Transverse colon (tissue), 4 donors: ENCODE measurements around the gene FOSB. TPM values are rescaled to one million over a fixed set of nuclear protein-coding genes. Genes with fewer than 3 reads are reported as not detected.

Source experiments
- DNase-seq: peaks from one replicate; pipeline ENCODE4 v3.0.0-alpha.2; 2019
- H3K27ac ChIP-seq, 4 donors: fragments of 200-600 bp; sonication (generic); 2 replicates each; pipeline ENCODE4 v1.5.1; 2016 to 2018; ENCODE audit warnings: inconsistent platforms in 4 of 4
- H3K27me3 ChIP-seq: fragments of 200-600 bp; sonication (generic); 2 replicates; pipeline ENCODE4 v1.5.1; 2017; ENCODE audit warnings: inconsistent platforms
- H3K36me3 ChIP-seq, 4 donors: fragments of 200-600 bp; sonication (generic); 2 replicates each; pipeline ENCODE4 v1.5.1; 2017 to 2019; ENCODE audit warnings: inconsistent platforms in 4 of 4
- H3K4me1 ChIP-seq, 4 donors: fragments of 200-600 bp; sonication (generic); 2 replicates each; pipeline ENCODE4 v1.5.1; 2017 to 2020; ENCODE audit warnings: inconsistent platforms in 4 of 4
- H3K4me3 ChIP-seq, 4 donors: fragments of 200-600 bp; sonication (generic); 1 replicate in 1 of 4; 2 replicates in 3 of 4; pipeline versions ENCODE4 v1.5.1 to v1.6.1; 2017 to 2019; ENCODE audit warnings: inconsistent platforms in 4 of 4
- H3K9me3 ChIP-seq, 2 donors: fragments of 200-600 bp; sonication (generic); 2 replicates each; pipeline ENCODE4 v1.5.1; 2017 to 2019; ENCODE audit warnings: inconsistent platforms in 2 of 2
- EP300 ChIP-seq: sonication (generic); formaldehyde crosslinking; IDR thresholded peaks from one replicate; pipeline ENCODE4 v1.6.1; 2017; ENCODE audit warnings: antibody characterized with exemption, low read depth
- POLR2A ChIP-seq: fragments of 450-650 bp; IDR thresholded peaks from one replicate; pipeline ENCODE4 v1.6.1; 2016; ENCODE audit warnings: antibody characterized with exemption, mild to moderate bottlenecking, moderate library complexity
- POLR2AphosphoS5 ChIP-seq, 3 donors: sonication (generic); formaldehyde crosslinking; IDR thresholded peaks; one replicate each; pipeline ENCODE4 v1.6.1; 2016; ENCODE audit warnings: antibody characterized with exemption in 3 of 3
- WGBS, 2 donors: methylation state at CpG; one replicate each; pipeline ENCODE4 v1.1.5; 2018; ENCODE audit warnings: low coverage in 1 of 2; 5-methylcytosine and 5-hydroxymethylcytosine counted together
- in situ Hi-C, 4 donors: fragments of 200-750 bp; cut with MboI; loops; one replicate each; pipeline versions ENCODE4 v1.15.0 to v1.15.1; 2017; ENCODE audit warnings: low sequenced_read_pairs in 3 of 4, low pct_ligation_motif_present in 1 of 4, low pct_unique_long_range_greater_than_20kb in 1 of 4
- intact Hi-C: fragments of 100-400 bp; cut with DNase I; formaldehyde crosslinking; loops from one replicate; pipeline ENCODE4 v1.15.1; 2023; ENCODE audit warnings: low total_unique reads
- total RNA-seq, 4 donors: library from RNA; depleted of rRNA; stranded (reverse); fragments of >200 nt; gene quantifications; one replicate each; pipeline ENCODE4 v1.1.0, GENCODE V29; 2016
- TF ChIP-seq, protein P1 (sequence below), 5 experiments: fragments of 200-600 bp in 3 of 5; fragments of 450-650 bp in 2 of 5; sonication (generic) in 3 of 5; IDR thresholded peaks; 1 replicate in 2 of 5; 2 replicates in 3 of 5; pipeline ENCODE4 v1.5.1; 2016 to 2017; ENCODE audit warnings: antibody characterized with exemption in 5 of 5, inconsistent platforms in 3 of 5, mild to moderate bottlenecking in 2 of 5, moderate library complexity in 1 of 5

Gene FOSB
- total RNA-seq, 4 donors from 2014 or later, result 14.5 to 64.7 (median 25.6) TPM

DNA sequence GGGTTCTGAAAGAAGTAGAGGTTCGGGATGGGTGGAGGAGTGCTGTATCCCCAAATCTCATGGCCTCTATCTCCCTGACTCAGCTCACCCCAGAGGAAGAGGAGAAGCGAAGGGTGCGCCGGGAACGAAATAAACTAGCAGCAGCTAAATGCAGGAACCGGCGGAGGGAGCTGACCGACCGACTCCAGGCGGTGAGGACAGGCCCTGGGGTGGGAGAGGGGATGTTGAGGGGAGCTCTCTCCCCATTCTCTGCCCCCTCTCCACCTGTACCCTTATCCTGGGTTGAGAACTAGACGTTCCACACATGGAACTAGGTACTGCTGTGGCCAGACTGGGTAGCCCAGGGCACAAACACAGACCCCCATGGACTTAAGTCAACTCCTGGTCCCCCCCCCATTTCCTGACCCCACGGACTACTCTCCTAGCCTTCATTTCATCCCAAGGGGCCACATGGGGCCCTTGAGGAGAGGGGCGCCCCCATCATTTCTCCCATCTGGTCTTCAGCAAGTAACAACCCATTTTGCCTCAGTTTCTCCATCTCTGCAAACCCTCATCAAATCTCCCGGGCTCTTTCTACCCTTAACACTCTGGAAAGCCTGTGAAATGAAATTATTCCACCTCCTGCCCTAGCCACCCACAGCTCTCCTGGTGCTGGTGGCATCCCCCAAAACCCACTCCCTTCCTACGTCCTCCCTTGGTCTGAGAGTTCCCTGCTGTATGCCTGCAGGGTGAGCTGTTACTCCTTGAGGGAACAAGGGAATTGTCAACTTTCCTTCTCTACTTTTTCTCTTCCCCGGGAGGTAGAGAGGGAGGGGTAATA lies 3.5 kb downstream of the FOSB start:
- H3K9me3 ChIP-seq, result no peaks in the 10 kb centered on the region
- no peaks in the 10 kb centered on the region for H3K36me3 ChIP-seq
- H3K27ac ChIP-seq, result no peak overlapping the region
- peaks cover 19 to 35% (median 22%) of the 10 kb centered on the region in 4 donors for H3K4me1 ChIP-seq
- WGBS, 2 donors, result 75 to 84% methylated on average over 10 to 16 of the region's 16 CpGs
- TF ChIP-seq POLR2A (no peak), EP300 (no peak), POLR2AphosphoS5 (IDR thresholded peaks at IDR 0.05) (no peak)
- TF ChIP-seq, protein P1, sequence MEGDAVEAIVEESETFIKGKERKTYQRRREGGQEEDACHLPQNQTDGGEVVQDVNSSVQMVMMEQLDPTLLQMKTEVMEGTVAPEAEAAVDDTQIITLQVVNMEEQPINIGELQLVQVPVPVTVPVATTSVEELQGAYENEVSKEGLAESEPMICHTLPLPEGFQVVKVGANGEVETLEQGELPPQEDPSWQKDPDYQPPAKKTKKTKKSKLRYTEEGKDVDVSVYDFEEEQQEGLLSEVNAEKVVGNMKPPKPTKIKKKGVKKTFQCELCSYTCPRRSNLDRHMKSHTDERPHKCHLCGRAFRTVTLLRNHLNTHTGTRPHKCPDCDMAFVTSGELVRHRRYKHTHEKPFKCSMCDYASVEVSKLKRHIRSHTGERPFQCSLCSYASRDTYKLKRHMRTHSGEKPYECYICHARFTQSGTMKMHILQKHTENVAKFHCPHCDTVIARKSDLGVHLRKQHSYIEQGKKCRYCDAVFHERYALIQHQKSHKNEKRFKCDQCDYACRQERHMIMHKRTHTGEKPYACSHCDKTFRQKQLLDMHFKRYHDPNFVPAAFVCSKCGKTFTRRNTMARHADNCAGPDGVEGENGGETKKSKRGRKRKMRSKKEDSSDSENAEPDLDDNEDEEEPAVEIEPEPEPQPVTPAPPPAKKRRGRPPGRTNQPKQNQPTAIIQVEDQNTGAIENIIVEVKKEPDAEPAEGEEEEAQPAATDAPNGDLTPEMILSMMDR (IDR thresholded peaks at IDR 0.05), result no peak
- H3K27me3 ChIP-seq, result peaks cover 45% of the 10 kb centered on the region
- intact Hi-C loops (no loop called here), in situ Hi-C loops (no loop called here)
- no peak overlapping the region for H3K4me3 ChIP-seq
- no peak for DNase-seq

DNA sequence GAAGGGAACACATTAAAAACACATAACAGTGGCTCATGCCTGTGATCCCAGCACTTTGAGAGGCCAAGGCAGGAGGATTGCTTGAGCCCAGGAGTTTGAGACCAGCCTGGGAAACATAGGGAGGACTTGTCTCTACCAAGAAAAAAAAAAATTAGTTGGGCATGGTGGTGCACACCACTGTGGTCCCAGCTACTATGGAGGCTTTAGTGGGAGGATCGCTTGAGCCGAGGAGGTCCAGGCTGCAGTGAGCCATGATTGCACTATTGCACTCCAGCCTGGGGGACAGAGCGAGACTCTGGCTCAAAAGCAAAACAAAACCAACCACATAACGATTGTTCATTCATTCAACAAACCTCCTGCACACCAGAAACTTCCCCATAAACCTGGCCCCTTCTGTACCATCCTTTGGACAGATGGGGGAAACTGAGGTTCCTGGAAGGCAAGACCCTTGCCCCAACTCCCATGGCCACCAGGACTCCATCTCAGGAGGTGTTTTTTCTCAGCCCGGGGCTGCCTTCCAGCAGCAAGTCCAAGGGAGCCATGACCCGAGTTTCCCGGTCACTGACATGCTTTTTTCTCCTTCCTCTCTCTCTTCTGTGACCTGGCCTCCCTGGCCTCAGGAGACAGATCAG lies 4.3 kb downstream of the FOSB start:
- peaks cover 49% of the 10 kb centered on the region for H3K27me3 ChIP-seq
- no peak overlapping the region for H3K27ac ChIP-seq
- no peak for TF ChIP-seq EP300
- TF ChIP-seq POLR2A, result no peak
- TF ChIP-seq, protein P1 (IDR thresholded peaks at IDR 0.05), result no peak
- no peak for TF ChIP-seq POLR2AphosphoS5 (IDR thresholded peaks at IDR 0.05)
- no peak overlapping the region for H3K4me3 ChIP-seq
- WGBS, 2 donors, result 50 to 80% methylated on average over 1 to 7 of the region's 7 CpGs
- intact Hi-C loops (no loop called here), in situ Hi-C loops (no loop called here)
- no peaks in the 10 kb centered on the region for H3K36me3 ChIP-seq
- DNase-seq, result no peak
- no peaks in the 10 kb centered on the region for H3K9me3 ChIP-seq
- peaks cover 17 to 33% (median 20%) of the 10 kb centered on the region in 4 donors for H3K4me1 ChIP-seq

DNA sequence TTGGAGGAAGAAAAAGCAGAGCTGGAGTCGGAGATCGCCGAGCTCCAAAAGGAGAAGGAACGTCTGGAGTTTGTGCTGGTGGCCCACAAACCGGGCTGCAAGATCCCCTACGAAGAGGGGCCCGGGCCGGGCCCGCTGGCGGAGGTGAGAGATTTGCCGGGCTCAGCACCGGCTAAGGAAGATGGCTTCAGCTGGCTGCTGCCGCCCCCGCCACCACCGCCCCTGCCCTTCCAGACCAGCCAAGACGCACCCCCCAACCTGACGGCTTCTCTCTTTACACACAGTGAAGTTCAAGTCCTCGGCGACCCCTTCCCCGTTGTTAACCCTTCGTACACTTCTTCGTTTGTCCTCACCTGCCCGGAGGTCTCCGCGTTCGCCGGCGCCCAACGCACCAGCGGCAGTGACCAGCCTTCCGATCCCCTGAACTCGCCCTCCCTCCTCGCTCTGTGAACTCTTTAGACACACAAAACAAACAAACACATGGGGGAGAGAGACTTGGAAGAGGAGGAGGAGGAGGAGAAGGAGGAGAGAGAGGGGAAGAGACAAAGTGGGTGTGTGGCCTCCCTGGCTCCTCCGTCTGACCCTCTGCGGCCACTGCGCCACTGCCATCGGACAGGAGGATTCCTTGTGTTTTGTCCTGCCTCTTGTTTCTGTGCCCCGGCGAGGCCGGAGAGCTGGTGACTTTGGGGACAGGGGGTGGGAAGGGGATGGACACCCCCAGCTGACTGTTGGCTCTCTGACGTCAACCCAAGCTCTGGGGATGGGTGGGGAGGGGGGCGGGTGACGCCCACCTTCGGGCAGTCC lies 5.0 kb downstream of the FOSB start:
- intact Hi-C loops, result no loop called here
- Histone ChIP-seq H3K4me3 (no peak overlapping the region), H3K4me1 (peaks cover 15 to 35% (median 18%) of the 10 kb centered on the region in 4 donors), H3K27ac (no peak overlapping the region), H3K27me3 (peaks cover 49% of the 10 kb centered on the region), H3K36me3 (no peaks in the 10 kb centered on the region), H3K9me3 (no peaks in the 10 kb centered on the region)
- peak in 1 of 3 donors; percentile 13 for TF ChIP-seq POLR2AphosphoS5 (IDR thresholded peaks at IDR 0.05)
- TF ChIP-seq POLR2A, result no peak
- no peak for TF ChIP-seq EP300
- TF ChIP-seq, protein P1 (IDR thresholded peaks at IDR 0.05), result no peak
- 18 to 38% methylated on average over 2 to 33 of the region's 44 CpGs for WGBS, 2 donors
- no peak for DNase-seq
- in situ Hi-C loops, result no loop called here

DNA sequence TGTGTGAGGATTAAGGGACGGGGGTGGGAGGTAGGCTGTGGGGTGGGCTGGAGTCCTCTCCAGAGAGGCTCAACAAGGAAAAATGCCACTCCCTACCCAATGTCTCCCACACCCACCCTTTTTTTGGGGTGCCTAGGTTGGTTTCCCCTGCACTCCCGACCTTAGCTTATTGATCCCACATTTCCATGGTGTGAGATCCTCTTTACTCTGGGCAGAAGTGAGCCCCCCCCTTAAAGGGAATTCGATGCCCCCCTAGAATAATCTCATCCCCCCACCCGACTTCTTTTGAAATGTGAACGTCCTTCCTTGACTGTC lies 5.5 kb downstream of the FOSB start:
- no peak for DNase-seq
- in situ Hi-C loops, result no loop called here
- Histone ChIP-seq H3K9me3 (no peaks in the 10 kb centered on the region), H3K27ac (no peak overlapping the region), H3K4me1 (peaks cover 16 to 35% (median 18%) of the 10 kb centered on the region in 4 donors), H3K27me3 (peaks cover 49% of the 10 kb centered on the region), H3K4me3 (no peak overlapping the region), H3K36me3 (no peaks in the 10 kb centered on the region)
- 0 to 37% methylated on average over 1 to 4 of the region's 5 CpGs for WGBS, 2 donors
- no peak for TF ChIP-seq POLR2A
- no peak for TF ChIP-seq EP300
- TF ChIP-seq POLR2AphosphoS5 (IDR thresholded peaks at IDR 0.05), result no peak
- TF ChIP-seq, protein P1 (IDR thresholded peaks at IDR 0.05), result no peak
- intact Hi-C loops, result no loop called here
